HepG2 (cell line): ENCODE measurements around the gene RAD9A. TPM values are rescaled to one million over a fixed set of nuclear protein-coding genes. Genes with fewer than 3 reads are reported as not detected.

Experiments used
- ATAC-seq: fragments of 200-7000 bp; cut with Tn5 transposase; 3 replicates; pipeline ENCODE4 v1.9.1; 2020; ENCODE audit warnings: mild to moderate bottlenecking, moderate library complexity
- BruUV-seq: library from RNA; stranded (reverse); fragments of 400-500 nt; replicated peaks from 2 replicates; lab custom pipeline; 2021; lab: Mats Ljungman, UMichigan
- CTCF ChIA-PET: fragments of 300-600 bp; formaldehyde crosslinking; extraction: SDS; loops from one replicate; lab custom pipeline; 2021; ENCODE audit warnings: low total read pairs, inconsistent platforms, low intra/inter-chr PET ratio; lab: Yijun Ruan, JAX
- POLR2A ChIA-PET: fragments of 350-600 bp; sonication (Branson Sonifier 250); formaldehyde crosslinking; loops from one replicate; lab custom pipeline; 2020; ENCODE audit warnings: antibody characterized with exemption, inconsistent platforms; lab: Yijun Ruan, JAX
- DNase-seq: peaks from one replicate; pipeline ENCODE4 v3.0.0-alpha.2; 2015; ENCODE audit warnings: low spot score
- FAIRE-seq: peaks from 3 replicates; lab custom pipeline; 2011; peaks lifted over from hg19 to GRCh38; lab: Jason Lieb, UNC
- H2AFZ ChIP-seq: one replicate; pipeline ENCODE4 v1.6.1; 2011; ENCODE audit warnings: low read length, inconsistent platforms
- H3K27ac ChIP-seq: fragments of 300-600 bp; 3 replicates; pipeline ENCODE4 v1.8.0; 2011; ENCODE audit warnings: mixed run types, mild to moderate bottlenecking, mixed read lengths, low read length, inconsistent platforms; ENCODE audit not compliant: insufficient read depth; ENCODE audit errors: extremely low read length
- H3K27me3 ChIP-seq, 2 experiments: fragments of 200-600 bp in 1 of 2; 2 replicates in 1 of 2; 3 replicates in 1 of 2; pipeline versions ENCODE4 v1.6.0 to v1.8.0; 2011; ENCODE audit warnings: low read length in 2 of 2, mild to moderate bottlenecking in 2 of 2, moderate library complexity in 2 of 2, inconsistent platforms in 1 of 2; ENCODE audit not compliant: insufficient read depth in 2 of 2, control insufficient read depth in 1 of 2
- H3K36me3 ChIP-seq, 2 experiments: fragments of 200-600 bp in 1 of 2; replicated peaks in 1 of 2; 2 replicates in 1 of 2; 3 replicates in 1 of 2; pipeline versions ENCODE4 v1.5.1 to v1.8.0; 2011; ENCODE audit warnings: low read length in 2 of 2, inconsistent platforms in 1 of 2; ENCODE audit not compliant: insufficient read depth in 2 of 2, control insufficient read depth in 1 of 2
- H3K4me1 ChIP-seq: 2 replicates; pipeline ENCODE4 v1.5.1; 2012; ENCODE audit warnings: low read length, inconsistent platforms; ENCODE audit not compliant: insufficient read depth
- H3K4me2 ChIP-seq: 2 replicates; pipeline ENCODE4 v1.6.0; 2011; ENCODE audit warnings: low read depth, low read length, inconsistent platforms
- H3K4me3 ChIP-seq, 3 experiments: fragments of 200-600 bp in 1 of 3; sonication (generic), shearing (Covaris generic) in 1 of 3; replicated peaks in 1 of 3; 2 replicates each; pipeline ENCODE4 v1.5.1; 2011 to 2016; ENCODE audit warnings: low read length in 3 of 3, inconsistent platforms in 2 of 3, low read depth in 2 of 3, mild to moderate bottlenecking in 2 of 3, control low read depth in 1 of 3, mixed read lengths in 1 of 3; ENCODE audit not compliant: insufficient read depth in 1 of 3
- H3K79me2 ChIP-seq: one replicate; pipeline ENCODE4 v1.6.1; 2011; ENCODE audit warnings: low read length, inconsistent platforms; ENCODE audit not compliant: insufficient read depth
- H3K9ac ChIP-seq: 2 replicates; pipeline ENCODE4 v1.6.0; 2011; ENCODE audit warnings: mild to moderate bottlenecking, low read depth, low read length, inconsistent platforms; ENCODE audit not compliant: insufficient read depth
- H3K9me3 ChIP-seq: 2 replicates; pipeline ENCODE4 v1.5.1; 2012; ENCODE audit warnings: mild to moderate bottlenecking, low read length
- H4K20me1 ChIP-seq: 2 replicates; pipeline ENCODE4 v1.6.0; 2011; ENCODE audit warnings: inconsistent platforms, mild to moderate bottlenecking, low read length, moderate library complexity; ENCODE audit not compliant: insufficient read depth
- ATF7-NPFF ChIP-seq: sonication (generic); formaldehyde crosslinking; IDR thresholded peaks from 2 replicates; pipeline ENCODE4 v1.8.1; 2023; ENCODE audit warnings: mild to moderate bottlenecking, low read depth, missing genetic modification reagents, moderate library complexity
- MXD4 ChIP-seq: IDR thresholded peaks from 2 replicates; pipeline ENCODE4 v1.6.1; 2016; ENCODE audit warnings: mild to moderate bottlenecking, missing biosample characterization, missing genetic modification reagents
- NCOA2 ChIP-seq: sonication (generic); formaldehyde crosslinking; IDR thresholded peaks from 2 replicates; pipeline ENCODE4 v1.8.0; 2022; ENCODE audit warnings: inconsistent platforms
- SP140L ChIP-seq: sonication (generic); formaldehyde crosslinking; IDR thresholded peaks from 2 replicates; pipeline ENCODE4 v1.4.0; 2020; ENCODE audit warnings: missing genetic modification reagents, borderline replicate concordance
- TAF15 ChIP-seq: fragments of 200-400 bp; formaldehyde crosslinking; IDR thresholded peaks from one replicate; pipeline ENCODE4 v1.6.1; 2018; ENCODE audit warnings: mild to moderate bottlenecking, low read depth, low read length; ENCODE audit not compliant: poor library complexity, severe bottlenecking
- TRIM24 ChIP-seq: sonication (generic); formaldehyde crosslinking; IDR thresholded peaks from 2 replicates; pipeline ENCODE4 v1.8.0; 2022; ENCODE audit warnings: mild to moderate bottlenecking, missing genetic modification reagents
- U2AF1 ChIP-seq: fragments of 200-400 bp; formaldehyde crosslinking; optimal IDR thresholded peaks from 2 replicates; pipeline ENCODE3; 2017; ENCODE audit warnings: mild to moderate bottlenecking, low read depth, low read length
- ZBTB38 ChIP-seq: sonication (generic); formaldehyde crosslinking; IDR thresholded peaks from 2 replicates; pipeline ENCODE4 v1.5.1; 2020; ENCODE audit warnings: mild to moderate bottlenecking, missing genetic modification reagents
- ZFP37 ChIP-seq: sonication (generic); formaldehyde crosslinking; IDR thresholded peaks from 2 replicates; pipeline ENCODE4 v1.4.0; 2020; ENCODE audit warnings: missing genetic modification reagents, borderline replicate concordance
- ZMYM3 ChIP-seq: sonication (generic); formaldehyde crosslinking; IDR thresholded peaks from 2 replicates; pipeline ENCODE4 v1.5.1; 2020; ENCODE audit warnings: mild to moderate bottlenecking, missing genetic modification reagents
- ZNF788 ChIP-seq: sonication (generic); formaldehyde crosslinking; IDR thresholded peaks from 2 replicates; pipeline ENCODE4 v1.5.0; 2020; ENCODE audit warnings: mild to moderate bottlenecking, missing genetic modification reagents, borderline replicate concordance
- WGBS: methylation state at CpG from one replicate; pipeline ENCODE4 v1.1.6; 2017; ENCODE audit warnings: low lambda C conversion rate; 5-methylcytosine and 5-hydroxymethylcytosine counted together
- in situ Hi-C: cut with HindIII; loops from 2 replicates; pipeline ENCODE4 v1.10.0; 2017; ENCODE audit warnings: low pct_unique_long_range_greater_than_20kb; ENCODE audit not compliant: extremely low pct_ligation_motif_present
- intact Hi-C: fragments of 100-400 bp; cut with micrococcal nuclease; formaldehyde crosslinking; loops from one replicate; pipeline ENCODE4 v1.10.0; 2022; ENCODE audit not compliant: unreplicated experiment
- polyA plus RNA-seq, 8 experiments: library from polyadenylated mRNA; depleted of rRNA in 3 of 8; stranded (reverse) in 7 of 8; unstranded in 1 of 8; fragments of >200 nt; fragmentation: Illumina TruSeq in 4 of 8; extraction: Trizol in 4 of 8; gene quantifications; 2 replicates each; pipeline versions ENCODE4 v1.2.1 to v1.2.3, GENCODE V29; 2011 to 2016; ENCODE audit warnings: low read depth in 4 of 8, missing spikeins in 1 of 8, mixed read lengths in 1 of 8; ENCODE audit not compliant: insufficient read depth in 1 of 8
- total RNA-seq, 5 experiments: library from RNA; depleted of rRNA; stranded (reverse); fragments of >200 nt; fragmentation: Illumina TruSeq; extraction: Trizol; gene quantifications; 2 replicates each; pipeline ENCODE4 v1.2.3, GENCODE V29; 2016; ENCODE audit warnings: low read depth in 1 of 5
- TF ChIP-seq, protein P1 (sequence below): sonication (generic); formaldehyde crosslinking; IDR thresholded peaks from 2 replicates; pipeline ENCODE4 v1.5.1; 2020; ENCODE audit warnings: missing genetic modification reagents, mild to moderate bottlenecking, borderline replicate concordance

The RAD9A gene
- total and polyA plus RNA-seq, 2 of the 13 experiments (the other 11 are each of a cell fraction or from before 2014, with no cell fraction given), result 10.1 to 15.7 TPM

DNA sequence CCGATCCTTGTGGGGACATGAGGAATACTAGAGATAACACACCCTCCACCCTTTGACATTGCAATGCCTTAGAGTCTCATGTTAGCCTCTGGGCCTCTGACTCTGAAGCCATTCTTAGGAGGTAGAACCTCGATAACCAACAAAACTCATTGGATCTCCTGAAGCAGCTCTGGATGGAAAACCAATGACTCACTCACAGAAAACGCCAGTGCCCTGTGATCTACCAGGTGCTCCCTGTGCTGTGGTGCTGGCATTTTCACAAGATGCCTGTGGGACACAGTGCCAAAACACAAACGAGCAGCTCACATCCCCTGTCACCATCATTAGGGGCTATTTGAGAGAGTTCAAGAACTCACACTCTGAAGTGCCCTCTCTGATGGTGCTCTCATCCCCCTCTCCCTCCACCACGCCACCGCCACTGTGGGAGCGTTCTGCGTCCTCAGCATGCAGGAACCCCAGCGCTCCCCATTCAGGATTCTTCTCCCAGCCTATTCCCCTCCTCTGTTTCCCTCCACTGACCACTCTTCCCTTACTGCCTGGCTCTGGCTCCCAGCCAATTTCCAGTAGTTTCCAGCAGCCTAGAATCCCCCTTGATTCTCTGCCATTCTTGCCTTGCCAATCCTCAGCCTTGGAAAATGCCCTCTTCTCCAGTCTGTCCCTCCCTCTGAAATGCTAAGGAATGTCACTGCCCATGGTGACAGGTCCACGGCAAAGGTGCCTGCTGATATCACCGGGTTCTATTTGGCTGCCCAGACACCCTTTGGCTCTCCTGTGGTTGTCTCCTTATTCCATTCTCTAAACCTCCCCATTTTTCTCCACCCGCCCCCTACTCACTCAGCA lies 33.7 kb upstream of the RAD9A start:
- DNase-seq, result no peak
- no peak for FAIRE-seq
- intact Hi-C loops, result loop anchor here (1.0 kb wide), 1 partner anchor 24 kb away; no protein-coding TSS in a partner anchor
- CTCF ChIA-PET, result interaction anchor here (1.4 to 4.1 kb wide), 2 partner anchors 15 to 24 kb away, joined by 9 to 45 read pairs; partner anchors contain the start of gene CLCF1
- H3K36me3 ChIP-seq, result no peaks in the 10 kb centered on the region
- no TSS peak for BruUV-seq
- no peak overlapping the region for H2AFZ ChIP-seq
- POLR2A ChIA-PET, result interaction anchor here (9.7 kb wide), 1 partner anchor 20 kb away, joined by 365 read pairs; the partner anchor contains the start of gene CLCF1
- 60% methylated on average over 12 of the region's 12 CpGs for WGBS
- peaks cover 38% of the 10 kb centered on the region for H3K4me1 ChIP-seq
- no peaks in the 10 kb centered on the region for H4K20me1 ChIP-seq
- no peak overlapping the region for H3K9ac ChIP-seq
- H3K27ac ChIP-seq, result no peak overlapping the region
- H3K4me3 ChIP-seq, result no peak overlapping the region
- no peaks in the 10 kb centered on the region for H3K27me3 ChIP-seq
- in situ Hi-C loops, result no loop called here
- TF ChIP-seq U2AF1 (no peak), ZMYM3 (CRISPR knock-in tag) (no peak), NCOA2 (CRISPR knock-in tag) (no peak), TRIM24 (CRISPR knock-in tag) (no peak), ATF7-NPFF (CRISPR knock-in tag) (no peak), ZNF788 (CRISPR knock-in tag) (no peak), SP140L (CRISPR knock-in tag) (no peak), MXD4 (CRISPR knock-in tag) (no peak), TAF15 (no peak), ZBTB38 (CRISPR knock-in tag) (no peak), ZFP37 (no peak)
- TF ChIP-seq, protein P1, sequence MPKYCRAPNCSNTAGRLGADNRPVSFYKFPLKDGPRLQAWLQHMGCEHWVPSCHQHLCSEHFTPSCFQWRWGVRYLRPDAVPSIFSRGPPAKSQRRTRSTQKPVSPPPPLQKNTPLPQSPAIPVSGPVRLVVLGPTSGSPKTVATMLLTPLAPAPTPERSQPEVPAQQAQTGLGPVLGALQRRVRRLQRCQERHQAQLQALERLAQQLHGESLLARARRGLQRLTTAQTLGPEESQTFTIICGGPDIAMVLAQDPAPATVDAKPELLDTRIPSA (CRISPR knock-in tag), result no peak
- ATAC-seq, result no peak
- H3K79me2 ChIP-seq, result no peaks in the 10 kb centered on the region
- H3K4me2 ChIP-seq, result no peak overlapping the region
- H3K9me3 ChIP-seq, result no peaks in the 10 kb centered on the region
